Left lung (tissue), 10 donors: ENCODE results near the gene XPC. TPM values are rescaled to one million over a fixed set of nuclear protein-coding genes. Genes with fewer than 3 reads are reported as not detected.

ENCODE experiments used
- ATAC-seq: fragments of 200-7000 bp; cut with Tn5 transposase; one replicate; pipeline ENCODE4 v1.9.1; 2020; ENCODE audit warnings: moderate library complexity
- DNase-seq, 4 donors: peaks; one replicate each; pipeline ENCODE4 v3.0.0-alpha.2; 2013 to 2020
- H3K27ac ChIP-seq, 2 donors: fragments of 200-600 bp; sonication (generic) in 1 of 2; one replicate each; pipeline versions ENCODE4 v1.5.0 to v1.8.0; 2020 to 2021
- H3K27me3 ChIP-seq, 2 donors: fragments of 200-600 bp; sonication (generic) in 1 of 2; one replicate each; pipeline versions ENCODE4 v1.5.0 to v1.8.0; 2020 to 2021
- H3K36me3 ChIP-seq, 2 donors: fragments of 200-600 bp; sonication (generic) in 1 of 2; one replicate each; pipeline versions ENCODE4 v1.5.0 to v1.8.0; 2020 to 2021
- H3K4me1 ChIP-seq, 2 donors: fragments of 200-600 bp; one replicate each; pipeline ENCODE4 v1.8.0; 2021
- H3K4me3 ChIP-seq, 2 donors: fragments of 200-600 bp; sonication (generic) in 1 of 2; one replicate each; pipeline versions ENCODE4 v1.5.0 to v1.8.0; 2020 to 2021; ENCODE audit warnings: mild to moderate bottlenecking in 1 of 2
- H3K9me3 ChIP-seq, 2 donors: fragments of 200-600 bp; sonication (generic) in 1 of 2; one replicate each; pipeline versions ENCODE4 v1.5.0 to v1.8.0; 2020 to 2021
- CTCF ChIP-seq, 2 donors: fragments of 200-600 bp; sonication (generic) in 1 of 2; IDR thresholded peaks; one replicate each; pipeline versions ENCODE4 v1.5.0 to v1.8.0; 2021; ENCODE audit warnings: antibody characterized with exemption in 2 of 2
- intact Hi-C, 2 donors: fragments of 100-400 bp; cut with DNase I; formaldehyde crosslinking; loops; one replicate each; pipeline versions ENCODE4 v1.11.2 to v1.14.2; 2022
- polyA plus RNA-seq, 6 donors: library from polyadenylated mRNA; unstranded; fragments of 120-200 nt; gene quantifications; one replicate each; pipeline ENCODE4 v1.2.1, GENCODE V29; 2013; ENCODE audit not compliant: insufficient read length in 6 of 6
- total RNA-seq, 2 donors: library from RNA; stranded (reverse); fragmentation: NEBNext Ultra II Directional; extraction: Animal tissue kit (Norgen Biotek cat#: 25700); gene quantifications; one replicate each; pipeline ENCODE4 v1.2.1, GENCODE V29; 2021
- donor health status: DM: no; HTN: yes; CAD: no.
- donor health status: DM: no; HTN: no; CAD: no.

XPC gene
- total and polyA plus RNA-seq, 8 donors = 23.9 to 47.6 (median 43.2) TPM

- no peak for TF ChIP-seq CTCF (IDR thresholded peaks at IDR 0.05)
- Histone ChIP-seq H3K36me3 (peaks cover 0 to 94% of the 10 kb centered on the region in 2 donors), H3K4me1 (no peaks in the 10 kb centered on the region), H3K27me3 (no peaks in the 10 kb centered on the region), H3K27ac (no peak overlapping the region), H3K4me3 (no peak overlapping the region), H3K9me3 (peaks cover 0 to 12% of the 10 kb centered on the region in 2 donors)
- ATAC-seq = no peak
- no peak for DNase-seq
- intact Hi-C loops = no loop called here
These were observed 21.4 kb downstream of the XPC start for GRCh38 chr3:14156843-14157561.

GRCh38 chr3:14156201-14156600 lies 22.2 kb downstream of the XPC start:
- Histone ChIP-seq H3K27me3 (no peaks in the 10 kb centered on the region), H3K4me3 (no peak overlapping the region), H3K27ac (no peak overlapping the region), H3K36me3 (peaks cover 0 to 94% of the 10 kb centered on the region in 2 donors), H3K9me3 (peaks cover 0 to 4% of the 10 kb centered on the region in 2 donors), H3K4me1 (no peaks in the 10 kb centered on the region)
- intact Hi-C loops = no loop called here
- no peak for TF ChIP-seq CTCF (IDR thresholded peaks at IDR 0.05)
- no peak for DNase-seq
- ATAC-seq = no peak

- no peak for TF ChIP-seq CTCF (IDR thresholded peaks at IDR 0.05)
- no peaks in the 10 kb centered on the region for H3K4me1 ChIP-seq
- DNase-seq = no peak
- intact Hi-C loops = no loop called here
- H3K27me3 ChIP-seq = no peaks in the 10 kb centered on the region
- H3K27ac ChIP-seq = no peak overlapping the region
- no peaks in the 10 kb centered on the region for H3K9me3 ChIP-seq
- peaks cover 0 to 89% of the 10 kb centered on the region in 2 donors for H3K36me3 ChIP-seq
- H3K4me3 ChIP-seq = no peak overlapping the region
- no peak for ATAC-seq
These were observed 23.4 kb downstream of the XPC start for GRCh38 chr3:14154895-14155440.

GRCh38 chr3:14154276-14154675 lies 24.1 kb downstream of the XPC start:
- ATAC-seq (no peak), DNase-seq (no peak)
- Histone ChIP-seq H3K9me3 (no peaks in the 10 kb centered on the region), H3K4me3 (no peak overlapping the region), H3K27ac (no peak overlapping the region), H3K27me3 (no peaks in the 10 kb centered on the region), H3K36me3 (peaks cover 0 to 82% of the 10 kb centered on the region in 2 donors), H3K4me1 (no peaks in the 10 kb centered on the region)
- intact Hi-C loops = no loop called here
- no peak for TF ChIP-seq CTCF (IDR thresholded peaks at IDR 0.05)

- Histone ChIP-seq H3K9me3 (no peaks in the 10 kb centered on the region), H3K36me3 (peaks cover 0 to 79% of the 10 kb centered on the region in 2 donors), H3K4me1 (no peaks in the 10 kb centered on the region), H3K27ac (no peak overlapping the region), H3K27me3 (no peaks in the 10 kb centered on the region), H3K4me3 (no peak overlapping the region)
- intact Hi-C loops = no loop called here
- ATAC-seq (no peak), DNase-seq (no peak)
- TF ChIP-seq CTCF (IDR thresholded peaks at IDR 0.05) = no peak
These were observed 24.7 kb downstream of the XPC start for GRCh38 chr3:14153663-14154062.
